AG09319 (cell line): Measurements from ENCODE around the gene SLC13A4.
"Not testable (repeated sequence)": the region's sequence is repeated elsewhere in the genome, so short reads cannot be mapped to it uniquely, and the experiment has no call there.

Experiments used
- DNase-seq: peaks from one replicate; pipeline ENCODE4 v3.0.0-alpha.2; 2010; ENCODE audit warnings: low read depth; ENCODE audit errors: extremely low read depth
- CTCF ChIP-seq: IDR thresholded peaks from 2 replicates; pipeline ENCODE4 v1.5.1; 2011; ENCODE audit warnings: low read depth, mild to moderate bottlenecking, inconsistent platforms, low read length, moderate library complexity

Gene SLC13A4

GRCh38 chr7:135704074-135704473 is 23.9 kb downstream of the SLC13A4 start:
- TF ChIP-seq CTCF: peak; percentile 6
- DNase-seq: no peak

GRCh38 chr7:135697276-135698049 is 30.5 kb downstream of the SLC13A4 start:
- DNase-seq: no peak
- TF ChIP-seq CTCF: no peak

- TF ChIP-seq CTCF: no peak
- DNase-seq: no peak
Measured at GRCh38 chr7:135693558-135693957, 34.4 kb downstream of the SLC13A4 start.

- DNase-seq: not testable (repeated sequence)
Measured at GRCh38 chr7:135692606-135693005, 35.4 kb downstream of the SLC13A4 start.

- DNase-seq: no peak
Measured at GRCh38 chr7:135692055-135692454, 35.9 kb downstream of the SLC13A4 start.

GRCh38 chr7:135690566-135690965 is 37.4 kb downstream of the SLC13A4 start:
- no peak for DNase-seq
- no peak for TF ChIP-seq CTCF

More at GRCh38 chr7:135692055-135692454, 35.9 kb downstream of the SLC13A4 start:
- TF ChIP-seq CTCF: no peak

- TF ChIP-seq CTCF: no peak
- no peak for DNase-seq
Measured at GRCh38 chr7:135687466-135687865, 40.5 kb downstream of the SLC13A4 start.
